ENCODE results near the gene RXFP3. TPM values are rescaled to one million over a fixed set of nuclear protein-coding genes. Genes with fewer than 3 reads are reported as not detected.

Gene RXFP3
- polyA plus RNA-seq, 1 experiment: not detected

DNA sequence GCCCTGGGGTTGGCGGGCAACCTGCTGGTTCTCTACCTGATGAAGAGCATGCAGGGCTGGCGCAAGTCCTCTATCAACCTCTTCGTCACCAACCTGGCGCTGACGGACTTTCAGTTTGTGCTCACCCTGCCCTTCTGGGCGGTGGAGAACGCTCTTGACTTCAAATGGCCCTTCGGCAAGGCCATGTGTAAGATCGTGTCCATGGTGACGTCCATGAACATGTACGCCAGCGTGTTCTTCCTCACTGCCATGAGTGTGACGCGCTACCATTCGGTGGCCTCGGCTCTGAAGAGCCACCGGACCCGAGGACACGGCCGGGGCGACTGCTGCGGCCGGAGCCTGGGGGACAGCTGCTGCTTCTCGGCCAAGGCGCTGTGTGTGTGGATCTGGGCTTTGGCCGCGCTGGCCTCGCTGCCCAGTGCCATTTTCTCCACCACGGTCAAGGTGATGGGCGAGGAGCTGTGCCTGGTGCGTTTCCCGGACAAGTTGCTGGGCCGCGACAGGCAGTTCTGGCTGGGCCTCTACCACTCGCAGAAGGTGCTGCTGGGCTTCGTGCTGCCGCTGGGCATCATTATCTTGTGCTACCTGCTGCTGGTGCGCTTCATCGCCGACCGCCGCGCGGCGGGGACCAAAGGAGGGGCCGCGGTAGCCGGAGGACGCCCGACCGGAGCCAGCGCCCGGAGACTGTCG is 976 bp downstream of the RXFP3 start:
- H3K27me3 ChIP-seq (ENCODE audit: control insufficient read depth, insufficient read depth, low read length): peaks cover 58% of the 10 kb centered on the region
- peaks cover 15% of the 10 kb centered on the region; the same call in 1 of the 2 replicates for H3K9me3 ChIP-seq (ENCODE audit: control insufficient read depth, insufficient read depth, low read length)
- ChIA-PET POLR2A (no interaction called here), CTCF (interaction anchor here (3.0 to 5.1 kb wide), 2 partner anchors 33 to 467 kb away, joined by 21 to 47 read pairs; no protein-coding TSS in a partner anchor)
- H3K27ac ChIP-seq (ENCODE audit: low read depth, low read length): no peak overlapping the region
- no peak for DNase-seq (ENCODE audit: low read depth, low spot score)
- peak overlapping the region; percentile 60 for H3K4me3 ChIP-seq (ENCODE audit: low read depth, low read length)
- TF ChIP-seq, protein P1, sequence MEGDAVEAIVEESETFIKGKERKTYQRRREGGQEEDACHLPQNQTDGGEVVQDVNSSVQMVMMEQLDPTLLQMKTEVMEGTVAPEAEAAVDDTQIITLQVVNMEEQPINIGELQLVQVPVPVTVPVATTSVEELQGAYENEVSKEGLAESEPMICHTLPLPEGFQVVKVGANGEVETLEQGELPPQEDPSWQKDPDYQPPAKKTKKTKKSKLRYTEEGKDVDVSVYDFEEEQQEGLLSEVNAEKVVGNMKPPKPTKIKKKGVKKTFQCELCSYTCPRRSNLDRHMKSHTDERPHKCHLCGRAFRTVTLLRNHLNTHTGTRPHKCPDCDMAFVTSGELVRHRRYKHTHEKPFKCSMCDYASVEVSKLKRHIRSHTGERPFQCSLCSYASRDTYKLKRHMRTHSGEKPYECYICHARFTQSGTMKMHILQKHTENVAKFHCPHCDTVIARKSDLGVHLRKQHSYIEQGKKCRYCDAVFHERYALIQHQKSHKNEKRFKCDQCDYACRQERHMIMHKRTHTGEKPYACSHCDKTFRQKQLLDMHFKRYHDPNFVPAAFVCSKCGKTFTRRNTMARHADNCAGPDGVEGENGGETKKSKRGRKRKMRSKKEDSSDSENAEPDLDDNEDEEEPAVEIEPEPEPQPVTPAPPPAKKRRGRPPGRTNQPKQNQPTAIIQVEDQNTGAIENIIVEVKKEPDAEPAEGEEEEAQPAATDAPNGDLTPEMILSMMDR (IDR thresholded peaks at IDR 0.05; ENCODE audit: low read depth, low read length): no peak

DNA sequence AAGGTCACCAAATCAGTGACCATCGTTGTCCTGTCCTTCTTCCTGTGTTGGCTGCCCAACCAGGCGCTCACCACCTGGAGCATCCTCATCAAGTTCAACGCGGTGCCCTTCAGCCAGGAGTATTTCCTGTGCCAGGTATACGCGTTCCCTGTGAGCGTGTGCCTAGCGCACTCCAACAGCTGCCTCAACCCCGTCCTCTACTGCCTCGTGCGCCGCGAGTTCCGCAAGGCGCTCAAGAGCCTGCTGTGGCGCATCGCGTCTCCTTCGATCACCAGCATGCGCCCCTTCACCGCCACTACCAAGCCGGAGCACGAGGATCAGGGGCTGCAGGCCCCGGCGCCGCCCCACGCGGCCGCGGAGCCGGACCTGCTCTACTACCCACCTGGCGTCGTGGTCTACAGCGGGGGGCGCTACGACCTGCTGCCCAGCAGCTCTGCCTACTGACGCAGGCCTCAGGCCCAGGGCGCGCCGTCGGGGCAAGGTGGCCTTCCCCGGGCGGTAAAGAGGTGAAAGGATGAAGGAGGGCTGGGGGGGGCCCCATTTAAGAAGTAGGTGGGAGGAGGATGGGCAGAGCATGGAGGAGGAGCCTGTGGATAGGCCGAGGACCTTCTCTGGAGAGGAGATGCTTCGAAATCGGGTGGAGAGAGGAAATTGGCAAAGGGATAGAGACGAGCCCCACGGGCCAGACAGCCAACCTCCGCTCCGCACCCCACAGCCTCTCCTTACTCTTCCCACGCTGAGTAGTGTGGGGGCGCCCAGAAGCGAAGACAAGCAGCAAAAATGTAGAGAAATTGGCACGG is 1.7 kb downstream of the RXFP3 start:
- TF ChIP-seq, protein P1 (IDR thresholded peaks at IDR 0.05; ENCODE audit: low read depth, low read length): no peak
- no peak for DNase-seq (ENCODE audit: low read depth, low spot score)
- H3K27ac ChIP-seq (ENCODE audit: low read depth, low read length): no peak overlapping the region
- H3K27me3 ChIP-seq (ENCODE audit: control insufficient read depth, insufficient read depth, low read length): peaks cover 62% of the 10 kb centered on the region
- H3K4me3 ChIP-seq (ENCODE audit: low read depth, low read length): no peak overlapping the region
- H3K9me3 ChIP-seq (ENCODE audit: control insufficient read depth, insufficient read depth, low read length): peaks cover 15% of the 10 kb centered on the region; the same call in 1 of the 2 replicates
- ChIA-PET POLR2A (no interaction called here), CTCF (no interaction called here)

DNA sequence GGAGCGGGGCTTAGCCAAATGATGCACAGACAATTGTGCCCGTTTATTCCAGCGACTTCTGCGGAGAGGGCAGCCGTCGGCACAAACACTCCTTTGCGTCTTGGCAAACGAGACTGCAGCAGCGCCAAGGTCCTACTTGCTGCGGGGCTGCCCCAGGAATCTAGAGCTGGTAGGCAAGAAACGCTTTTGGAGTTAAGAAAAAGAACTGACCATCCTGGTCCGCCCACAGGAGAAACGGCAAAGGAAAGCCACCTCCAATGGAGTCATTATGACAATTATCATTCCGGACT is 2.3 kb downstream of the RXFP3 start:
- Histone ChIP-seq H3K27me3 (ENCODE audit: control insufficient read depth, insufficient read depth, low read length) (peaks cover 62% of the 10 kb centered on the region), H3K27ac (ENCODE audit: low read depth, low read length) (no peak overlapping the region), H3K9me3 (ENCODE audit: control insufficient read depth, insufficient read depth, low read length) (peaks cover 15% of the 10 kb centered on the region; the same call in 1 of the 2 replicates), H3K4me3 (ENCODE audit: low read depth, low read length) (no peak overlapping the region)
- POLR2A ChIA-PET: no interaction called here
- DNase-seq (ENCODE audit: low read depth, low spot score): no peak
- TF ChIP-seq, protein P1 (IDR thresholded peaks at IDR 0.05; ENCODE audit: low read depth, low read length): no peak
- CTCF ChIA-PET: interaction anchor here (2.2 kb wide), 1 partner anchor 31 kb away, joined by 5 read pairs; no protein-coding TSS in a partner anchor

DNA sequence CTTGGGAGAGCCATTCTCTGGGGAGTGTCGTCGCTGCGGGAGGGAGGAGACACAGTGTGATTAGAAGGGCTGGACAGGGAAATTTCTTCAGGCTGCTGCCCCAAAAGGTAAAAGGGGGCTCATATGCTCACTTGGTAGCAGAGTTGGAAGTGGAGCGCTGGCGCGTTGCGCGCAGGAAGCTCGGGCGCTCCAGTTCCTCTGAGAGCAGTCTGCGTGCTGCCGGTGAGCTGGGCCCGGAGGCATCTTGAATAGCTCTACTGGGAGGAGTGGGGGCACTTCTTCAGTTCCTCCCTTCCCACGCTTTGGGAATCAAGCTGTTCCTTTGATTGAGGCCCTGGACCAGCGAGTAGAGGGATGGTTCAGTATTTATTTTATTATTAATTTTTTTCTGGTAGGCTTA is 2.7 kb downstream of the RXFP3 start:
- Histone ChIP-seq H3K4me3 (ENCODE audit: low read depth, low read length) (no peak overlapping the region), H3K27ac (ENCODE audit: low read depth, low read length) (no peak overlapping the region), H3K27me3 (ENCODE audit: control insufficient read depth, insufficient read depth, low read length) (peaks cover 62% of the 10 kb centered on the region), H3K9me3 (ENCODE audit: control insufficient read depth, insufficient read depth, low read length) (peaks cover 15% of the 10 kb centered on the region; the same call in 1 of the 2 replicates)
- TF ChIP-seq, protein P1 (IDR thresholded peaks at IDR 0.05; ENCODE audit: low read depth, low read length): no peak
- no peak for DNase-seq (ENCODE audit: low read depth, low spot score)
- CTCF ChIA-PET: interaction anchor here (2.2 kb wide), 1 partner anchor 31 kb away, joined by 5 read pairs; no protein-coding TSS in a partner anchor
- POLR2A ChIA-PET: no interaction called here

Measured in AG04450 (cell line).